HepG2 (cell line): ENCODE data around the gene OLFM4. TPM values are rescaled to one million over a fixed set of nuclear protein-coding genes. Genes with fewer than 3 reads are reported as not detected.

Experiments
- ATAC-seq: fragments of 200-7000 bp; cut with Tn5 transposase; 3 replicates; pipeline ENCODE4 v1.9.1; 2020; ENCODE audit warnings: mild to moderate bottlenecking, moderate library complexity
- BruUV-seq: library from RNA; stranded (reverse); fragments of 400-500 nt; replicated peaks from 2 replicates; lab custom pipeline; 2021; lab: Mats Ljungman, UMichigan
- CTCF ChIA-PET: fragments of 300-600 bp; formaldehyde crosslinking; extraction: SDS; loops from one replicate; lab custom pipeline; 2021; ENCODE audit warnings: low total read pairs, inconsistent platforms, low intra/inter-chr PET ratio; lab: Yijun Ruan, JAX
- POLR2A ChIA-PET: fragments of 350-600 bp; sonication (Branson Sonifier 250); formaldehyde crosslinking; loops from one replicate; lab custom pipeline; 2020; ENCODE audit warnings: antibody characterized with exemption, inconsistent platforms; lab: Yijun Ruan, JAX
- DNase-seq: peaks from one replicate; pipeline ENCODE4 v3.0.0-alpha.2; 2015; ENCODE audit warnings: low spot score
- FAIRE-seq: peaks from 3 replicates; lab custom pipeline; 2011; peaks lifted over from hg19 to GRCh38; lab: Jason Lieb, UNC
- H2AFZ ChIP-seq: one replicate; pipeline ENCODE4 v1.6.1; 2011; ENCODE audit warnings: low read length, inconsistent platforms
- H3K27ac ChIP-seq: fragments of 300-600 bp; 3 replicates; pipeline ENCODE4 v1.8.0; 2011; ENCODE audit warnings: mixed run types, mild to moderate bottlenecking, mixed read lengths, low read length, inconsistent platforms; ENCODE audit not compliant: insufficient read depth; ENCODE audit errors: extremely low read length
- H3K27me3 ChIP-seq, 2 experiments: fragments of 200-600 bp in 1 of 2; 2 replicates in 1 of 2; 3 replicates in 1 of 2; pipeline versions ENCODE4 v1.6.0 to v1.8.0; 2011; ENCODE audit warnings: low read length in 2 of 2, mild to moderate bottlenecking in 2 of 2, moderate library complexity in 2 of 2, inconsistent platforms in 1 of 2; ENCODE audit not compliant: insufficient read depth in 2 of 2, control insufficient read depth in 1 of 2
- H3K36me3 ChIP-seq, 2 experiments: fragments of 200-600 bp in 1 of 2; replicated peaks in 1 of 2; 2 replicates in 1 of 2; 3 replicates in 1 of 2; pipeline versions ENCODE4 v1.5.1 to v1.8.0; 2011; ENCODE audit warnings: low read length in 2 of 2, inconsistent platforms in 1 of 2; ENCODE audit not compliant: insufficient read depth in 2 of 2, control insufficient read depth in 1 of 2
- H3K4me1 ChIP-seq: 2 replicates; pipeline ENCODE4 v1.5.1; 2012; ENCODE audit warnings: low read length, inconsistent platforms; ENCODE audit not compliant: insufficient read depth
- H3K4me2 ChIP-seq: 2 replicates; pipeline ENCODE4 v1.6.0; 2011; ENCODE audit warnings: low read depth, low read length, inconsistent platforms
- H3K4me3 ChIP-seq, 3 experiments: fragments of 200-600 bp in 1 of 3; sonication (generic), shearing (Covaris generic) in 1 of 3; replicated peaks in 1 of 3; 2 replicates each; pipeline ENCODE4 v1.5.1; 2011 to 2016; ENCODE audit warnings: low read length in 3 of 3, inconsistent platforms in 2 of 3, low read depth in 2 of 3, mild to moderate bottlenecking in 2 of 3, control low read depth in 1 of 3, mixed read lengths in 1 of 3; ENCODE audit not compliant: insufficient read depth in 1 of 3
- H3K79me2 ChIP-seq: one replicate; pipeline ENCODE4 v1.6.1; 2011; ENCODE audit warnings: low read length, inconsistent platforms; ENCODE audit not compliant: insufficient read depth
- H3K9ac ChIP-seq: 2 replicates; pipeline ENCODE4 v1.6.0; 2011; ENCODE audit warnings: mild to moderate bottlenecking, low read depth, low read length, inconsistent platforms; ENCODE audit not compliant: insufficient read depth
- H3K9me3 ChIP-seq: 2 replicates; pipeline ENCODE4 v1.5.1; 2012; ENCODE audit warnings: mild to moderate bottlenecking, low read length
- H4K20me1 ChIP-seq: 2 replicates; pipeline ENCODE4 v1.6.0; 2011; ENCODE audit warnings: inconsistent platforms, mild to moderate bottlenecking, low read length, moderate library complexity; ENCODE audit not compliant: insufficient read depth
- CSRNP2 ChIP-seq: sonication (generic); formaldehyde crosslinking; conservative IDR thresholded peaks from 2 replicates; pipeline ENCODE4 v1.8.0; 2022; ENCODE audit warnings: low read depth, missing genetic modification reagents
- IRF2 ChIP-seq: IDR thresholded peaks from 2 replicates; pipeline ENCODE4 v1.6.1; 2018; ENCODE audit warnings: missing genetic modification reagents, missing compliant biosample characterization
- KLF12 ChIP-seq: sonication (generic); formaldehyde crosslinking; IDR thresholded peaks from 2 replicates; pipeline ENCODE4 v1.4.0; 2020; ENCODE audit warnings: missing genetic modification reagents, borderline replicate concordance
- KMT2A ChIP-seq: sonication (generic); formaldehyde crosslinking; IDR thresholded peaks from 2 replicates; pipeline ENCODE4 v1.4.0; 2020; ENCODE audit warnings: missing genetic modification reagents
- MTF1 ChIP-seq: sonication (generic); formaldehyde crosslinking; IDR thresholded peaks from 2 replicates; pipeline ENCODE4 v1.5.0; 2020; ENCODE audit warnings: missing genetic modification reagents
- NR0B2 ChIP-seq: sonication (generic); formaldehyde crosslinking; IDR thresholded peaks from 2 replicates; pipeline ENCODE4 v1.4.0; 2020; ENCODE audit warnings: mild to moderate bottlenecking, missing genetic modification reagents
- POGK ChIP-seq: sonication (generic); formaldehyde crosslinking; conservative IDR thresholded peaks from 2 replicates; pipeline ENCODE4 v1.8.0; 2022; ENCODE audit warnings: mild to moderate bottlenecking, moderate library complexity, missing genetic modification reagents
- RNF2 ChIP-seq: fragments of 450-650 bp; conservative IDR thresholded peaks from 2 replicates; pipeline ENCODE4 v1.6.1; 2016; ENCODE audit warnings: low read depth
- ZFYVE20 ChIP-seq: sonication (generic); formaldehyde crosslinking; IDR thresholded peaks from 2 replicates; pipeline ENCODE4 v1.8.0; 2023; ENCODE audit warnings: low read depth, mild to moderate bottlenecking, moderate library complexity, missing genetic modification reagents, borderline replicate concordance
- ZIK1 ChIP-seq: sonication (generic); formaldehyde crosslinking; IDR thresholded peaks from 2 replicates; pipeline ENCODE4 v1.5.0; 2020; ENCODE audit warnings: mild to moderate bottlenecking, low read depth, missing genetic modification reagents, borderline replicate concordance
- ZNF30 ChIP-seq: sonication (generic); formaldehyde crosslinking; IDR thresholded peaks from 2 replicates; pipeline ENCODE4 v1.5.0; 2020; ENCODE audit warnings: mild to moderate bottlenecking, missing genetic modification reagents
- ZNF589 ChIP-seq: sonication (generic); formaldehyde crosslinking; conservative IDR thresholded peaks from 2 replicates; pipeline ENCODE4 v1.8.0; 2022; ENCODE audit warnings: mild to moderate bottlenecking, moderate library complexity, missing genetic modification reagents
- WGBS: methylation state at CpG from one replicate; pipeline ENCODE4 v1.1.6; 2017; ENCODE audit warnings: low lambda C conversion rate; 5-methylcytosine and 5-hydroxymethylcytosine counted together
- in situ Hi-C: cut with HindIII; loops from 2 replicates; pipeline ENCODE4 v1.10.0; 2017; ENCODE audit warnings: low pct_unique_long_range_greater_than_20kb; ENCODE audit not compliant: extremely low pct_ligation_motif_present
- intact Hi-C: fragments of 100-400 bp; cut with micrococcal nuclease; formaldehyde crosslinking; loops from one replicate; pipeline ENCODE4 v1.10.0; 2022; ENCODE audit not compliant: unreplicated experiment
- polyA plus RNA-seq, 8 experiments: library from polyadenylated mRNA; depleted of rRNA in 3 of 8; stranded (reverse) in 7 of 8; unstranded in 1 of 8; fragments of >200 nt; fragmentation: Illumina TruSeq in 4 of 8; extraction: Trizol in 4 of 8; gene quantifications; 2 replicates each; pipeline versions ENCODE4 v1.2.1 to v1.2.3, GENCODE V29; 2011 to 2016; ENCODE audit warnings: low read depth in 4 of 8, missing spikeins in 1 of 8, mixed read lengths in 1 of 8; ENCODE audit not compliant: insufficient read depth in 1 of 8
- total RNA-seq, 5 experiments: library from RNA; depleted of rRNA; stranded (reverse); fragments of >200 nt; fragmentation: Illumina TruSeq; extraction: Trizol; gene quantifications; 2 replicates each; pipeline ENCODE4 v1.2.3, GENCODE V29; 2016; ENCODE audit warnings: low read depth in 1 of 5
- TF ChIP-seq, protein P1 (sequence below): IDR thresholded peaks from 2 replicates; pipeline ENCODE4 v1.6.1; 2016; ENCODE audit warnings: missing compliant biosample characterization, missing genetic modification reagents, borderline replicate concordance
- TF ChIP-seq, protein P2 (sequence below): sonication (generic); formaldehyde crosslinking; IDR thresholded peaks from 2 replicates; pipeline ENCODE4 v1.8.1; 2023; ENCODE audit warnings: missing genetic modification reagents, inconsistent platforms, borderline replicate concordance
- TF ChIP-seq, protein P3 (sequence below): sonication (generic); formaldehyde crosslinking; IDR thresholded peaks from 2 replicates; pipeline ENCODE4 v1.4.0; 2020; ENCODE audit warnings: missing genetic modification reagents

The OLFM4 gene
- total and polyA plus RNA-seq, 2 of the 13 experiments (the other 11 are each of a cell fraction or from before 2014, with no cell fraction given): not detected

- TF ChIP-seq POGK (no peak), ZNF589 (CRISPR knock-in tag) (no peak)
- TF ChIP-seq, all 625 proteins: peak for 0
Measured at GRCh38 chr13:53054569-53054968, 26.0 kb downstream of the OLFM4 start (continued).

- WGBS: 5% methylated on average over 3 of the region's 3 CpGs
- no peak for ATAC-seq
- H3K27ac ChIP-seq: no peak overlapping the region
- peaks cover 0 to 6% of the 10 kb centered on the region in 2 experiments; a peak in 2 of 5 replicates for H3K27me3 ChIP-seq
- intact Hi-C loops: no loop called here
- no peak for FAIRE-seq
- no peaks in the 10 kb centered on the region for H3K36me3 ChIP-seq
- in situ Hi-C loops: no loop called here
- no TSS peak for BruUV-seq
- no peak overlapping the region for H2AFZ ChIP-seq
- H3K79me2 ChIP-seq: no peaks in the 10 kb centered on the region
- no peak overlapping the region for H3K4me2 ChIP-seq
- H3K9me3 ChIP-seq: no peaks in the 10 kb centered on the region
- H3K4me3 ChIP-seq: no peak overlapping the region
- POLR2A ChIA-PET: no interaction called here
- no peaks in the 10 kb centered on the region for H4K20me1 ChIP-seq
- H3K9ac ChIP-seq: no peak overlapping the region
- no peak for DNase-seq
- CTCF ChIA-PET: no interaction called here
- H3K4me1 ChIP-seq: no peaks in the 10 kb centered on the region
- no peak for TF ChIP-seq ZNF30 (CRISPR knock-in tag)
- no peak for TF ChIP-seq NR0B2
- no peak for TF ChIP-seq ZFYVE20 (CRISPR knock-in tag)
- TF ChIP-seq, protein P1, sequence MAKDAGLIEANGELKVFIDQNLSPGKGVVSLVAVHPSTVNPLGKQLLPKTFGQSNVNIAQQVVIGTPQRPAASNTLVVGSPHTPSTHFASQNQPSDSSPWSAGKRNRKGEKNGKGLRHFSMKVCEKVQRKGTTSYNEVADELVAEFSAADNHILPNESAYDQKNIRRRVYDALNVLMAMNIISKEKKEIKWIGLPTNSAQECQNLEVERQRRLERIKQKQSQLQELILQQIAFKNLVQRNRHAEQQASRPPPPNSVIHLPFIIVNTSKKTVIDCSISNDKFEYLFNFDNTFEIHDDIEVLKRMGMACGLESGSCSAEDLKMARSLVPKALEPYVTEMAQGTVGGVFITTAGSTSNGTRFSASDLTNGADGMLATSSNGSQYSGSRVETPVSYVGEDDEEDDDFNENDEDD (CRISPR knock-in tag): no peak
- no peak for TF ChIP-seq KMT2A (CRISPR knock-in tag)
- no peak for TF ChIP-seq IRF2 (CRISPR knock-in tag)
- TF ChIP-seq ZIK1: no peak
- no peak for TF ChIP-seq KLF12 (CRISPR knock-in tag)
- no peak for TF ChIP-seq RNF2
- TF ChIP-seq, protein P2, sequence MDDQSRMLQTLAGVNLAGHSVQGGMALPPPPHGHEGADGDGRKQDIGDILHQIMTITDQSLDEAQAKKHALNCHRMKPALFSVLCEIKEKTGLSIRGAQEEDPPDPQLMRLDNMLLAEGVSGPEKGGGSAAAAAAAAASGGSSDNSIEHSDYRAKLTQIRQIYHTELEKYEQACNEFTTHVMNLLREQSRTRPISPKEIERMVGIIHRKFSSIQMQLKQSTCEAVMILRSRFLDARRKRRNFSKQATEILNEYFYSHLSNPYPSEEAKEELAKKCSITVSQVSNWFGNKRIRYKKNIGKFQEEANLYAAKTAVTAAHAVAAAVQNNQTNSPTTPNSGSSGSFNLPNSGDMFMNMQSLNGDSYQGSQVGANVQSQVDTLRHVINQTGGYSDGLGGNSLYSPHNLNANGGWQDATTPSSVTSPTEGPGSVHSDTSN (CRISPR knock-in tag): no peak
- no peak for TF ChIP-seq CSRNP2 (CRISPR knock-in tag)
- no peak for TF ChIP-seq MTF1 (CRISPR knock-in tag)
- TF ChIP-seq, protein P3, sequence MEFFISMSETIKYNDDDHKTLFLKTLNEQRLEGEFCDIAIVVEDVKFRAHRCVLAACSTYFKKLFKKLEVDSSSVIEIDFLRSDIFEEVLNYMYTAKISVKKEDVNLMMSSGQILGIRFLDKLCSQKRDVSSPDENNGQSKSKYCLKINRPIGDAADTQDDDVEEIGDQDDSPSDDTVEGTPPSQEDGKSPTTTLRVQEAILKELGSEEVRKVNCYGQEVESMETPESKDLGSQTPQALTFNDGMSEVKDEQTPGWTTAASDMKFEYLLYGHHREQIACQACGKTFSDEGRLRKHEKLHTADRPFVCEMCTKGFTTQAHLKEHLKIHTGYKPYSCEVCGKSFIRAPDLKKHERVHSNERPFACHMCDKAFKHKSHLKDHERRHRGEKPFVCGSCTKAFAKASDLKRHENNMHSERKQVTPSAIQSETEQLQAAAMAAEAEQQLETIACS (CRISPR knock-in tag): no peak
Measured at GRCh38 chr13:53058065-53058679, 29.6 kb downstream of the OLFM4 start.
